Measurements from ENCODE around the gene METTL26. TPM values are rescaled to one million over a fixed set of nuclear protein-coding genes. Genes with fewer than 3 reads are reported as not detected.

Gene METTL26
- total RNA-seq, 1 donor from 2014 or later: 75.3 TPM

DNA sequence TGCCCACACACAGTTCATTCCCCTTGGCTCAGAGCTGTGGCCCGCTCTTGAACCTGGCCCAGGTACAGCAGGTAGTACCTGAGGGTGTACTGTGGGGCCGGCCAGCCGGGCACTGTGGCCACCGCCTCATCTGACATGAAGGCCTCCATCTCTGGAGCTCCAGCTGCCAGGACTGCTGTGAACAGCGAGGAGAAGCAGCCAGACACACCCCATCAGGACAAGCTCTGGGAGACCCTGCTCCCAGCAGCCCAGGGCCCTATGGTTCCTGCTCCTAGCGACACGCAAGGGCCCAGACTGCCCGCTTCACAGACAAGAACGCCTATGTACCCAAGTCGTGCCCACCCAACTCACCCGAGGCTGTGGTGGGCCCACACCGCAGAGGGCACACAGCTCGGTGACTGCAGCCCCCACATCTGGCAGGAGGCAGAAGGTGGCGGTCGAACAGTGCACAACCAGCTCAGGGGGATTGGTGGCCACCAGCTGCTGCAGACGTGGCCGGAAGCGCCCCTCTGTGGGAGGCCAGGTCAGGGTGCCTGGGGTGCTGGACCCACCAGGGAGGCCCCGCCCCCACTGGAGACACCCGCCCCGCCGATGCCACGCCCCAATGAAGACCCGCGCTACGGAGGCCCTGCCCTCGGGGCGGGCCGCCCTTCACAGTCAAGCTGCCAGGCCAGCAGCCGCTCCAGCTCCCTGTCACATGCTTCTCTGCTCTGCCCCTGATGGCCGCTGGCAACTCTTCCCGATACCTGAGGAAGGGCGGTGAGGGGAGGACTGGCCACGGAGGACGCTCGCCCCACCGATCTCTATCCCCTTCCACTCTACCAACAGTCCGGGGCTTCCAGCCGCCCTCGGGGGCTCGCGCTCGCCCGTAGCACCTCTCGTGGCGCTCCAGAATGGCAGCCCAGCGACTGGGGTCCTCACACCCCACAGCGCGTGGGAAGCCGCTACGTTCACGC lies 43.0 kb upstream of the METTL26 start:
- Mint-ChIP-seq H3K27me3 (ENCODE audit: low read depth) (peaks cover 20% of the 10 kb centered on the region), H3K4me1 (peaks cover 22% of the 10 kb centered on the region), H3K36me3 (ENCODE audit: low read depth) (peaks cover 3% of the 10 kb centered on the region), H3K27ac (ENCODE audit: unreplicated experiment) (no peak overlapping the region), H3K4me3 (peak overlapping the region; percentile 91), H3K9me3 (no peaks in the 10 kb centered on the region)
- DNase-seq (ENCODE audit: low read depth, low spot score): peak; percentile 64
- no peak for TF ChIP-seq CTCF (conservative IDR thresholded peaks at IDR 0.05)

GRCh38 chr16:678209-678857 lies 42.2 kb upstream of the METTL26 start:
- DNase-seq (ENCODE audit: low read depth, low spot score): no peak
- TF ChIP-seq CTCF (conservative IDR thresholded peaks at IDR 0.05): no peak
- Mint-ChIP-seq H3K27me3 (ENCODE audit: low read depth) (peaks cover 20% of the 10 kb centered on the region), H3K4me3 (peak overlapping the region; percentile 91), H3K27ac (ENCODE audit: unreplicated experiment) (no peak overlapping the region), H3K9me3 (no peaks in the 10 kb centered on the region), H3K4me1 (peaks cover 22% of the 10 kb centered on the region), H3K36me3 (ENCODE audit: low read depth) (peaks cover 3% of the 10 kb centered on the region)

DNA sequence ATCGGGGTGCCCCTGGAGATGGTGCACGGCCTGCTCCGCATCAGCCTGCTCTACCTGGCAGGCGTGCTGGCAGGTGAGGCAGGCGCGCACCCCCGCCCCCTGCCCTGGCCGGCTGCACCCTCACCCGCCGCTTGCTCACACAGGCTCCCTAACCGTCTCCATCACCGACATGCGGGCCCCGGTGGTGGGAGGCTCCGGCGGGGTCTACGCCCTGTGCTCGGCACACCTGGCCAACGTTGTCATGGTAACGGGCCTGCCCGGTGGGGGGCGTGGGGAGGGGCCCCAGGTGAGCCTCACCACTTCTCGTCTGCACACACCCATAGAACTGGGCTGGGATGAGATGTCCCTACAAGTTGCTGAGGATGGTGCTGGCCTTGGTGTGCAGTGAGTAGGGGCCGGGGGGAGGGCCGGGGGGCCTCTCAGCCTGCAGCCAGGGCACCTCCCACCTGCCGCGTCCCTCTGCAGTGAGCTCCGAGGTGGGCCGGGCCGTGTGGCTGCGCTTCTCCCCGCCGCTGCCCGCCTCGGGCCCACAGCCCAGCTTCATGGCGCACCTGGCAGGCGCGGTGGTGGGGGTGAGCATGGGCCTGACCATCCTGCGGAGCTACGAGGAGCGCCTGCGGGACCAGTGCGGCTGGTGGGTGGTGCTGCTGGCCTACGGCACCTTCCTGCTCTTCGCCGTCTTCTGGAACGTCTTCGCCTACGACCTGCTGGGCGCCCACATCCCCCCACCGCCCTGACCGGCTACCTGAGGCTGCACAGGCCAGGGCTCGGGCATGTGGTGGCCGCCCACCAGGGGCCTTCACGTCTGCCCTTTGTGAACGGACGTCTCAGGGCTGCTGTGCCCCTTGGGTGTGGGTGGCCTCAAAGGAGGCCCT lies 41.4 kb upstream of the METTL26 start:
- H3K36me3 Mint-ChIP-seq (ENCODE audit: low read depth): peaks cover 2% of the 10 kb centered on the region
- no peak for TF ChIP-seq CTCF (conservative IDR thresholded peaks at IDR 0.05)
- peaks cover 20% of the 10 kb centered on the region for H3K27me3 Mint-ChIP-seq (ENCODE audit: low read depth)
- H3K9me3 Mint-ChIP-seq: no peaks in the 10 kb centered on the region
- no peak for DNase-seq (ENCODE audit: low read depth, low spot score)
- H3K27ac Mint-ChIP-seq (ENCODE audit: unreplicated experiment): no peak overlapping the region
- H3K4me3 Mint-ChIP-seq: no peak overlapping the region
- peaks cover 20% of the 10 kb centered on the region for H3K4me1 Mint-ChIP-seq

DNA sequence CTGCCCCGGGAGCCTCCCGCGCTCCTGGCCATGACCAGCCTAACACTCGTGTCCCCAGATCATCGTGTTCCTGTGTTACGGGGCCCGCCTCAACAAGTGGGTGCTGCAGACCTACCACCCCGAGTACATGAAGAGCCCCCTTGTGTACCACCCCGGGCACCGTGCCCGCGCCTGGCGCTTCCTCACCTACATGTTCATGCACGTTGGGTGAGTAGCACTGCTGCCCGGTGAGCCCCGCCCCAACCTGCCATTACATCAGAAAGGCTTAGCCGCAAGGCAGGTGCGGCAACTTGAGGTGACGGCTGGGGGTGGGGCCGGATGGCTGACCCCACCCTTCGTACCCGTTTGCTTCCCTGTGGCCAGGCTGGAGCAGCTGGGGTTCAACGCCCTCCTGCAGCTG lies 40.8 kb upstream of the METTL26 start:
- Mint-ChIP-seq H3K9me3 (no peaks in the 10 kb centered on the region), H3K36me3 (ENCODE audit: low read depth) (no peaks in the 10 kb centered on the region), H3K4me1 (peaks cover 18% of the 10 kb centered on the region), H3K27ac (ENCODE audit: unreplicated experiment) (no peak overlapping the region), H3K27me3 (ENCODE audit: low read depth) (peaks cover 18% of the 10 kb centered on the region), H3K4me3 (peak overlapping the region; percentile 65)
- no peak for TF ChIP-seq CTCF (conservative IDR thresholded peaks at IDR 0.05)
- DNase-seq (ENCODE audit: low read depth, low spot score): no peak

GRCh38 chr16:676565-676902 lies 40.4 kb upstream of the METTL26 start:
- Mint-ChIP-seq H3K36me3 (ENCODE audit: low read depth) (no peaks in the 10 kb centered on the region), H3K4me3 (peak overlapping the region; percentile 65)
- no peak for TF ChIP-seq CTCF (conservative IDR thresholded peaks at IDR 0.05)

More at GRCh38 chr16:676565-676902, 40.4 kb upstream of the METTL26 start:
- Mint-ChIP-seq H3K4me1 (peaks cover 14% of the 10 kb centered on the region), H3K9me3 (no peaks in the 10 kb centered on the region), H3K27ac (ENCODE audit: unreplicated experiment) (no peak overlapping the region), H3K27me3 (ENCODE audit: low read depth) (peaks cover 18% of the 10 kb centered on the region)
- DNase-seq (ENCODE audit: low read depth, low spot score): no peak
